ENCODE data around the gene TPX2. TPM values are rescaled to one million over a fixed set of nuclear protein-coding genes. Genes with fewer than 3 reads are reported as not detected.

The TPX2 gene
- total RNA-seq, 1 donor from 2014 or later: 22.6 TPM

GRCh38 chr20:31707258-31707615 lies 31.9 kb upstream of the TPX2 start:
- no peak overlapping the region for H3K27ac Mint-ChIP-seq (ENCODE audit: unreplicated experiment)
- peaks cover 22% of the 10 kb centered on the region for H3K36me3 Mint-ChIP-seq (ENCODE audit: unreplicated experiment)
- no peaks in the 10 kb centered on the region for H3K9me3 Mint-ChIP-seq (ENCODE audit: unreplicated experiment)
- no peak for DNase-seq (ENCODE audit: extremely low spot score, unreplicated experiment)
- H3K27me3 Mint-ChIP-seq (ENCODE audit: unreplicated experiment): no peaks in the 10 kb centered on the region
- no peak overlapping the region for H3K4me3 Mint-ChIP-seq (ENCODE audit: unreplicated experiment)
- TF ChIP-seq CTCF (IDR thresholded peaks at IDR 0.05): no peak
- H3K4me1 Mint-ChIP-seq (ENCODE audit: unreplicated experiment): peaks cover 47% of the 10 kb centered on the region

- peaks cover 22% of the 10 kb centered on the region for H3K36me3 Mint-ChIP-seq (ENCODE audit: unreplicated experiment)
- peak overlapping the region; percentile 44 for H3K27ac Mint-ChIP-seq (ENCODE audit: unreplicated experiment)
- no peaks in the 10 kb centered on the region for H3K27me3 Mint-ChIP-seq (ENCODE audit: unreplicated experiment)
- H3K4me3 Mint-ChIP-seq (ENCODE audit: unreplicated experiment): no peak overlapping the region
- DNase-seq (ENCODE audit: extremely low spot score, unreplicated experiment): no peak
- H3K4me1 Mint-ChIP-seq (ENCODE audit: unreplicated experiment): peaks cover 54% of the 10 kb centered on the region
- TF ChIP-seq CTCF (IDR thresholded peaks at IDR 0.05): no peak
- no peaks in the 10 kb centered on the region for H3K9me3 Mint-ChIP-seq (ENCODE audit: unreplicated experiment)
Observed at GRCh38 chr20:31707994-31708735, 30.9 kb upstream of the TPX2 start.

GRCh38 chr20:31708736-31709534 lies 30.2 kb upstream of the TPX2 start:
- H3K4me1 Mint-ChIP-seq (ENCODE audit: unreplicated experiment): peaks cover 62% of the 10 kb centered on the region
- H3K36me3 Mint-ChIP-seq (ENCODE audit: unreplicated experiment): peaks cover 27% of the 10 kb centered on the region
- no peaks in the 10 kb centered on the region for H3K9me3 Mint-ChIP-seq (ENCODE audit: unreplicated experiment)
- H3K27ac Mint-ChIP-seq (ENCODE audit: unreplicated experiment): peak overlapping the region; percentile 3
- no peak for TF ChIP-seq CTCF (IDR thresholded peaks at IDR 0.05)
- H3K27me3 Mint-ChIP-seq (ENCODE audit: unreplicated experiment): no peaks in the 10 kb centered on the region
- no peak overlapping the region for H3K4me3 Mint-ChIP-seq (ENCODE audit: unreplicated experiment)
- no peak for DNase-seq (ENCODE audit: extremely low spot score, unreplicated experiment)

- no peak for DNase-seq (ENCODE audit: extremely low spot score, unreplicated experiment)
- Mint-ChIP-seq H3K27me3 (ENCODE audit: unreplicated experiment) (no peaks in the 10 kb centered on the region), H3K9me3 (ENCODE audit: unreplicated experiment) (no peaks in the 10 kb centered on the region), H3K36me3 (ENCODE audit: unreplicated experiment) (peaks cover 30% of the 10 kb centered on the region), H3K27ac (ENCODE audit: unreplicated experiment) (no peak overlapping the region), H3K4me3 (ENCODE audit: unreplicated experiment) (no peak overlapping the region), H3K4me1 (ENCODE audit: unreplicated experiment) (peaks cover 60% of the 10 kb centered on the region)
- TF ChIP-seq CTCF (IDR thresholded peaks at IDR 0.05): no peak
Observed at GRCh38 chr20:31709939-31710338, 29.2 kb upstream of the TPX2 start.

- peaks cover 61% of the 10 kb centered on the region for H3K4me1 Mint-ChIP-seq (ENCODE audit: unreplicated experiment)
- no peaks in the 10 kb centered on the region for H3K27me3 Mint-ChIP-seq (ENCODE audit: unreplicated experiment)
- peaks cover 30% of the 10 kb centered on the region for H3K36me3 Mint-ChIP-seq (ENCODE audit: unreplicated experiment)
Observed at GRCh38 chr20:31710423-31711108, 28.5 kb upstream of the TPX2 start.

More at GRCh38 chr20:31710423-31711108, 28.5 kb upstream of the TPX2 start:
- no peak for TF ChIP-seq CTCF (IDR thresholded peaks at IDR 0.05)
- no peak for DNase-seq (ENCODE audit: extremely low spot score, unreplicated experiment)
- peak overlapping the region; percentile 98 for H3K27ac Mint-ChIP-seq (ENCODE audit: unreplicated experiment)
- no peak overlapping the region for H3K4me3 Mint-ChIP-seq (ENCODE audit: unreplicated experiment)
- no peaks in the 10 kb centered on the region for H3K9me3 Mint-ChIP-seq (ENCODE audit: unreplicated experiment)

Data from osteocyte (in vitro differentiated cells).